Common myeloid progenitor, CD34-positive (primary cell): ENCODE data around the gene SHQ1.
A peak's percentile ranks its signal among the peaks of the same experiment; 100 is the strongest.

Experiments used
- CTCF ChIA-PET: fragments of 350-600 bp; sonication (Branson Sonifier 250); formaldehyde crosslinking; loops from one replicate; lab custom pipeline; 2021; ENCODE audit warnings: antibody characterized with exemption; lab: Charles Lee
- POLR2A ChIA-PET: fragments of 350-600 bp; sonication (Branson Sonifier 250); formaldehyde crosslinking; loops from one replicate; lab custom pipeline; 2021; ENCODE audit warnings: antibody characterized with exemption; lab: Charles Lee
- DNase-seq, 3 donors: peaks; one replicate each; pipeline versions ENCODE4 v3.0.0 to v3.0.0-alpha.2; 2013
- H3K27ac ChIP-seq, 2 experiments: 1 replicate in 1 of 2; 2 replicates in 1 of 2; pipeline ENCODE4 v1.7.0; 2013; ENCODE audit warnings: inconsistent platforms in 2 of 2, low read length in 2 of 2, mild to moderate bottlenecking in 2 of 2, low read depth in 1 of 2, moderate library complexity in 1 of 2; ENCODE audit not compliant: severe bottlenecking in 2 of 2, insufficient read depth in 1 of 2, poor library complexity in 1 of 2
- H3K27me3 ChIP-seq, 5 experiments: replicated peaks in 2 of 5; 1 replicate in 3 of 5; 2 replicates in 2 of 5; pipeline versions ENCODE4 v1.6.1 to v1.7.0; 2013; ENCODE audit warnings: low read length in 4 of 5, mild to moderate bottlenecking in 2 of 5, moderate library complexity in 2 of 5, inconsistent platforms in 1 of 5; ENCODE audit not compliant: insufficient read depth in 5 of 5, control insufficient read depth in 4 of 5
- H3K36me3 ChIP-seq, 4 experiments: 1 replicate in 2 of 4; 2 replicates in 2 of 4; pipeline versions ENCODE4 v1.6.1 to v1.7.0; 2013; ENCODE audit warnings: low read length in 3 of 4, control low read depth in 1 of 4, mild to moderate bottlenecking in 1 of 4; ENCODE audit not compliant: control insufficient read depth in 4 of 4, insufficient read depth in 4 of 4
- H3K4me1 ChIP-seq, 4 experiments: 1 replicate in 3 of 4; 2 replicates in 1 of 4; pipeline versions ENCODE4 v1.6.1 to v1.7.1; 2013; ENCODE audit warnings: low read length in 3 of 4, mild to moderate bottlenecking in 3 of 4, control low read depth in 1 of 4, inconsistent platforms in 1 of 4, moderate library complexity in 1 of 4; ENCODE audit not compliant: control insufficient read depth in 4 of 4, insufficient read depth in 4 of 4; ENCODE audit errors: control extremely low read depth in 1 of 4
- H3K4me3 ChIP-seq, 7 experiments: 1 replicate in 4 of 7; 2 replicates in 3 of 7; pipeline versions ENCODE4 v1.5.1 to v1.7.0; 2013; ENCODE audit warnings: mild to moderate bottlenecking in 7 of 7, low read length in 6 of 7, moderate library complexity in 6 of 7, inconsistent platforms in 2 of 7, low read depth in 2 of 7, control low read depth in 1 of 7; ENCODE audit not compliant: insufficient read depth in 4 of 7, control insufficient read depth in 1 of 7; ENCODE audit errors: extremely low read depth in 1 of 7
- H3K9me3 ChIP-seq, 5 experiments: 1 replicate in 4 of 5; 2 replicates in 1 of 5; pipeline versions ENCODE4 v1.6.1 to v1.7.1; 2013; ENCODE audit warnings: low read length in 4 of 5, mild to moderate bottlenecking in 2 of 5, inconsistent platforms in 1 of 5, low read depth in 1 of 5, moderate library complexity in 1 of 5; ENCODE audit not compliant: control insufficient read depth in 4 of 5, insufficient read depth in 2 of 5; ENCODE audit errors: control extremely low read depth in 1 of 5
- WGBS: methylation state at CpG from one replicate; pipeline ENCODE4 v1.1.5; 2013; ENCODE audit not compliant: insufficient coverage; 5-methylcytosine and 5-hydroxymethylcytosine counted together

SHQ1 gene

GRCh38 chr3:72887343-72887704 lies 39.1 kb upstream of the SHQ1 start:
- DNase-seq, result no peak
- CTCF ChIA-PET, result interaction anchor here (1.0 to 1.5 kb wide), 4 partner anchors 11 to 37 kb away, joined by 3 to 5 read pairs (median 4); no protein-coding TSS in a partner anchor
- H3K9me3 ChIP-seq, result peaks cover 0 to 7% (median 3%) of the 10 kb centered on the region in 5 experiments
- peak overlapping the region in 6 of 7 experiments; percentile 48 to 78 (median 68) for H3K4me3 ChIP-seq
- H3K4me1 ChIP-seq, result peaks cover 5 to 25% (median 11%) of the 10 kb centered on the region in 4 experiments
- no peak overlapping the region for H3K27ac ChIP-seq
- peaks cover 0 to 40% (median 10%) of the 10 kb centered on the region in 5 experiments for H3K27me3 ChIP-seq
- POLR2A ChIA-PET, result no interaction called here
- 3% methylated on average over 4 of the region's 7 CpGs for WGBS
- H3K36me3 ChIP-seq, result no peaks in the 10 kb centered on the region

GRCh38 chr3:72872183-72872582 lies 23.9 kb upstream of the SHQ1 start:
- ChIA-PET CTCF (no interaction called here), POLR2A (no interaction called here)
- Histone ChIP-seq H3K36me3 (no peaks in the 10 kb centered on the region), H3K4me3 (no peak overlapping the region), H3K27ac (no peak overlapping the region), H3K27me3 (no peaks in the 10 kb centered on the region), H3K4me1 (no peaks in the 10 kb centered on the region), H3K9me3 (no peaks in the 10 kb centered on the region)
- 100% methylated on average over 3 of the region's 5 CpGs for WGBS
- no peak for DNase-seq

- H3K27me3 ChIP-seq, result no peaks in the 10 kb centered on the region
- 85% methylated on average over 5 of the region's 7 CpGs for WGBS
- DNase-seq, result no peak
- no peak overlapping the region for H3K4me3 ChIP-seq
- H3K36me3 ChIP-seq, result no peaks in the 10 kb centered on the region
- H3K27ac ChIP-seq, result no peak overlapping the region
- POLR2A ChIA-PET, result no interaction called here
- H3K4me1 ChIP-seq, result no peaks in the 10 kb centered on the region
- no peaks in the 10 kb centered on the region for H3K9me3 ChIP-seq
- CTCF ChIA-PET, result interaction anchor here (3.0 kb wide), 1 partner anchor 12 kb away, joined by 12 read pairs; no protein-coding TSS in a partner anchor
Observed at GRCh38 chr3:72862314-72863090, 14.3 kb upstream of the SHQ1 start.

DNA sequence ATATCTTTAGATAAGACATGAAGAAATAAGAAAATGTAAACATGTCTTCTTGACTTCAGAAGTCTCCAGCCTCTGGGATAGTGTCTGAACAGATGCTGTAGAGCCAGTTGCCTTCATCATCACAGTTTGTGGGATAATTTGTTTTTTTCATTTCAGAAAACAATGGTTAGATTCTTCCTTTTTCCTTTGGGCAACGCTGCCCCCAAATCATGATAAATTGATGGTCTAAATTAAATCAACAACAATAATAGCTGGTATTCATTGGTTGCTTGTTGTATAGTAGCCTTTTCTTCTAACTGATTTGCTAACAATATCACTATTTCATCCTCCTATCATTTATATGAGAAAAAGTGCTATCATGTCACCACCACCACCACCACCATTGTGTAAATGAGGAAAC lies 12.6 kb upstream of the SHQ1 start:
- H3K36me3 ChIP-seq, result no peaks in the 10 kb centered on the region
- H3K9me3 ChIP-seq, result no peaks in the 10 kb centered on the region
- ChIA-PET POLR2A (no interaction called here), CTCF (interaction anchor here (0.6 to 3.0 kb wide), 2 partner anchors 10 to 952 kb away, joined by 6 to 12 read pairs; no protein-coding TSS in a partner anchor)
- no peaks in the 10 kb centered on the region for H3K27me3 ChIP-seq
- no CpG with 5 or more reads among the region's 1 CpG for WGBS
- no peaks in the 10 kb centered on the region for H3K4me1 ChIP-seq
- H3K4me3 ChIP-seq, result no peak overlapping the region
- DNase-seq, result no peak
- H3K27ac ChIP-seq, result no peak overlapping the region

GRCh38 chr3:72860053-72860452 lies 11.8 kb upstream of the SHQ1 start:
- H3K27ac ChIP-seq, result no peak overlapping the region
- 100% methylated on average over 2 of the region's 5 CpGs for WGBS
- no peak for DNase-seq
- ChIA-PET POLR2A (no interaction called here), CTCF (interaction anchor here (1.2 to 3.0 kb wide), 2 partner anchors 9 to 10 kb away, joined by 6 to 12 read pairs; no protein-coding TSS in a partner anchor)
- H3K9me3 ChIP-seq, result no peaks in the 10 kb centered on the region
- no peaks in the 10 kb centered on the region for H3K4me1 ChIP-seq
- no peaks in the 10 kb centered on the region for H3K27me3 ChIP-seq
- H3K36me3 ChIP-seq, result no peaks in the 10 kb centered on the region
- H3K4me3 ChIP-seq, result no peak overlapping the region

- Histone ChIP-seq H3K27ac (no peak overlapping the region), H3K4me3 (no peak overlapping the region), H3K27me3 (no peaks in the 10 kb centered on the region), H3K9me3 (no peaks in the 10 kb centered on the region), H3K4me1 (peaks cover 2 to 13% (median 5%) of the 10 kb centered on the region in 4 experiments), H3K36me3 (no peaks in the 10 kb centered on the region)
- 84% methylated on average over 7 of the region's 7 CpGs for WGBS
- ChIA-PET POLR2A (no interaction called here), CTCF (interaction anchor here (1.1 to 1.8 kb wide), 2 partner anchors 36 to 232 kb away, joined by 5 read pairs; no protein-coding TSS in a partner anchor)
- no peak for DNase-seq
Observed at GRCh38 chr3:72855001-72855400, 6.8 kb upstream of the SHQ1 start.

GRCh38 chr3:72848703-72849081 lies 447 bp upstream of the SHQ1 start:
- ChIA-PET CTCF (interaction anchor here (1.9 to 5.0 kb wide), 2 partner anchors 27 to 238 kb away, joined by 7 to 51 read pairs; no protein-coding TSS in a partner anchor), POLR2A (interaction anchor here (0.7 to 0.8 kb wide), 2 partner anchors 49 to 149 kb away, joined by 3 read pairs; no protein-coding TSS in a partner anchor)
- H3K9me3 ChIP-seq, result no peaks in the 10 kb centered on the region
- 0% methylated on average over 5 of the region's 11 CpGs for WGBS
- H3K27ac ChIP-seq, result peak overlapping the region in 1 of 2 experiments; percentile 69
- peak; percentile 75 to 91 (median 91) for DNase-seq
- peaks cover 19 to 49% (median 32%) of the 10 kb centered on the region in 4 experiments for H3K4me1 ChIP-seq
- no peaks in the 10 kb centered on the region for H3K36me3 ChIP-seq
- H3K27me3 ChIP-seq, result no peaks in the 10 kb centered on the region
- H3K4me3 ChIP-seq, result peak overlapping the region; percentile 54 to 96 (median 87)
